ENCODE results near the gene C16orf92. TPM values are rescaled to one million over a fixed set of nuclear protein-coding genes. Genes with fewer than 3 reads are reported as not detected.

C16orf92 gene
- total RNA-seq, 1 experiment from 2014 or later = not detected

GRCh38 chr16:29992344-29992967, 30.5 kb upstream of the C16orf92 start:
- intact Hi-C loops (cut with micrococcal nuclease) = no loop called here
- Mint-ChIP-seq H3K27me3 (ENCODE audit: insufficient read depth, unreplicated experiment) (no peaks in the 10 kb centered on the region), H3K36me3 (ENCODE audit: insufficient read depth, unreplicated experiment) (peaks cover 35% of the 10 kb centered on the region), H3K4me3 (ENCODE audit: unreplicated experiment) (no peak overlapping the region), H3K9me3 (ENCODE audit: unreplicated experiment) (no peaks in the 10 kb centered on the region), H3K27ac (ENCODE audit: low read depth, unreplicated experiment) (no peak overlapping the region), H3K4me1 (ENCODE audit: insufficient read depth, unreplicated experiment) (peaks cover 11% of the 10 kb centered on the region)
- TF ChIP-seq, protein P1, sequence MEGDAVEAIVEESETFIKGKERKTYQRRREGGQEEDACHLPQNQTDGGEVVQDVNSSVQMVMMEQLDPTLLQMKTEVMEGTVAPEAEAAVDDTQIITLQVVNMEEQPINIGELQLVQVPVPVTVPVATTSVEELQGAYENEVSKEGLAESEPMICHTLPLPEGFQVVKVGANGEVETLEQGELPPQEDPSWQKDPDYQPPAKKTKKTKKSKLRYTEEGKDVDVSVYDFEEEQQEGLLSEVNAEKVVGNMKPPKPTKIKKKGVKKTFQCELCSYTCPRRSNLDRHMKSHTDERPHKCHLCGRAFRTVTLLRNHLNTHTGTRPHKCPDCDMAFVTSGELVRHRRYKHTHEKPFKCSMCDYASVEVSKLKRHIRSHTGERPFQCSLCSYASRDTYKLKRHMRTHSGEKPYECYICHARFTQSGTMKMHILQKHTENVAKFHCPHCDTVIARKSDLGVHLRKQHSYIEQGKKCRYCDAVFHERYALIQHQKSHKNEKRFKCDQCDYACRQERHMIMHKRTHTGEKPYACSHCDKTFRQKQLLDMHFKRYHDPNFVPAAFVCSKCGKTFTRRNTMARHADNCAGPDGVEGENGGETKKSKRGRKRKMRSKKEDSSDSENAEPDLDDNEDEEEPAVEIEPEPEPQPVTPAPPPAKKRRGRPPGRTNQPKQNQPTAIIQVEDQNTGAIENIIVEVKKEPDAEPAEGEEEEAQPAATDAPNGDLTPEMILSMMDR (IDR thresholded peaks at IDR 0.05; ENCODE audit: unreplicated experiment) = no peak
- no peak for DNase-seq (ENCODE audit: unreplicated experiment)
- no TSS peak for BruUV-seq (replicated peaks)
- CTCF ChIA-PET = interaction anchor here (0.6 to 1.1 kb wide), 5 partner anchors 10 to 292 kb away, joined by 3 to 4 read pairs (median 3); no protein-coding TSS in a partner anchor
- POLR2A ChIA-PET = interaction anchor here (1.0 to 5.0 kb wide), 3 partner anchors 12 to 31 kb away, joined by 3 to 72 read pairs (median 3); partner anchors contain the start of gene TAOK2

- no TSS peak for BruUV-seq (replicated peaks)
- peaks cover 11% of the 10 kb centered on the region for H3K4me1 Mint-ChIP-seq (ENCODE audit: insufficient read depth, unreplicated experiment)
Observed at GRCh38 chr16:29993191-29993902, 29.7 kb upstream of the C16orf92 start.

DNA sequence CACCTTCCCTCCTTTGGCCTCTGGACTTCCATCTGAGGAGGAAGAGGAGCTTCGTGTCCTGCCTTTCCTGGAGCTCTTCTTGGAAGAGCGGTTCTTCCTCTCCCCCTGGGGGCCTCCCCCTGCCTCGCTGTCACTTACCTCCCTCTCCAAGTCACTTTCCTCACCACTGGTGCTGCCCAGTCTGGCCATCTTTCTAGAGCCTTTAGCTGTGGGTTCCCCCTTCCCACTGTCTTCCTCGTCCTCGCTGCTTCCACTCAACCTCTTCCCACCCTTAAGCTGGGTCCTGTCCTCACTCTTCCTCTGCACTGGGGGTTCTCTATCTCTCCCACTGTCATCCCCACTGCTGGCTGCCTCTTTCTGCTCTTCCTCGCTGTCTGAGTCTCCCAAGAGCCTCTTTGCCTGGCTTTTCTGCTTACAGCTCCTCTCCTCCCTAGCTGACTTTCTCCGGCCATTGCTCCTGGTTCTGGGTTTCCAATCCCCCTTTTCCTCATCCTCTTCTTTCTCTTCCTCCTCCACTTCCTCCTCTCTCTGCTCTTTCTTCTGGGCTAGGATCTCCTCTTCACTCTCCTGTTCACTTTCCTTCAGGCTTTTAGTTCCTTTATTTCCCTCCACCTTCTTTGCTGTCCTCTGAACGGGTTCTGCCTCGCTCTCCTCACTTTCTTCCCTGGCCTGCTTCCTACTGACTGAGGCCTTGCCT, 28.9 kb upstream of the C16orf92 start:
- no peak for DNase-seq (ENCODE audit: unreplicated experiment)
- H3K4me3 Mint-ChIP-seq (ENCODE audit: unreplicated experiment) = peak overlapping the region; percentile 98
- CTCF ChIA-PET = interaction anchor here (0.6 to 1.0 kb wide), 6 partner anchors 9 to 271 kb away, joined by 3 to 6 read pairs (median 3); no protein-coding TSS in a partner anchor
- intact Hi-C loops (cut with micrococcal nuclease) = no loop called here
- POLR2A ChIA-PET = interaction anchor here (0.5 to 5.0 kb wide), 17 partner anchors 8 to 189 kb away, joined by 3 to 72 read pairs (median 6); partner anchors contain the start of genes ASPHD1, CDIPT, KCTD13 and SEZ6L2
- no peaks in the 10 kb centered on the region for H3K9me3 Mint-ChIP-seq (ENCODE audit: unreplicated experiment)
- no peaks in the 10 kb centered on the region for H3K27me3 Mint-ChIP-seq (ENCODE audit: insufficient read depth, unreplicated experiment)
- TSS peak; percentile 58 for BruUV-seq (replicated peaks)
- peak overlapping the region; percentile 61 for H3K27ac Mint-ChIP-seq (ENCODE audit: low read depth, unreplicated experiment)
- TF ChIP-seq, protein P1 (IDR thresholded peaks at IDR 0.05; ENCODE audit: unreplicated experiment) = no peak
- peaks cover 44% of the 10 kb centered on the region for H3K36me3 Mint-ChIP-seq (ENCODE audit: insufficient read depth, unreplicated experiment)
- peaks cover 11% of the 10 kb centered on the region for H3K4me1 Mint-ChIP-seq (ENCODE audit: insufficient read depth, unreplicated experiment)

More at GRCh38 chr16:29993191-29993902, 29.7 kb upstream of the C16orf92 start:
- CTCF ChIA-PET = interaction anchor here (0.6 to 1.0 kb wide), 8 partner anchors 10 to 270 kb away, joined by 3 to 6 read pairs (median 3); no protein-coding TSS in a partner anchor
- H3K9me3 Mint-ChIP-seq (ENCODE audit: unreplicated experiment) = no peaks in the 10 kb centered on the region
- intact Hi-C loops (cut with micrococcal nuclease) = no loop called here
- no peak overlapping the region for H3K4me3 Mint-ChIP-seq (ENCODE audit: unreplicated experiment)
- POLR2A ChIA-PET = interaction anchor here (0.5 to 5.0 kb wide), 10 partner anchors 8 to 177 kb away, joined by 3 to 72 read pairs (median 3); partner anchors contain the start of genes KCTD13, PAGR1 and TAOK2
- H3K36me3 Mint-ChIP-seq (ENCODE audit: insufficient read depth, unreplicated experiment) = peaks cover 41% of the 10 kb centered on the region
- H3K27ac Mint-ChIP-seq (ENCODE audit: low read depth, unreplicated experiment) = peak overlapping the region; percentile 61
- no peaks in the 10 kb centered on the region for H3K27me3 Mint-ChIP-seq (ENCODE audit: insufficient read depth, unreplicated experiment)
- TF ChIP-seq, protein P1 (IDR thresholded peaks at IDR 0.05; ENCODE audit: unreplicated experiment) = no peak
- DNase-seq (ENCODE audit: unreplicated experiment) = no peak
